AML-193 (cell line): ENCODE measurements around the gene NTRK3.
A peak's percentile ranks its signal among the peaks of the same experiment; 100 is the strongest.

Source experiments
- DNase-seq, 2 experiments: peaks; one replicate each; lab custom pipeline; 2025; lab: John Stamatoyannopoulos, UW

Gene NTRK3

DNA sequence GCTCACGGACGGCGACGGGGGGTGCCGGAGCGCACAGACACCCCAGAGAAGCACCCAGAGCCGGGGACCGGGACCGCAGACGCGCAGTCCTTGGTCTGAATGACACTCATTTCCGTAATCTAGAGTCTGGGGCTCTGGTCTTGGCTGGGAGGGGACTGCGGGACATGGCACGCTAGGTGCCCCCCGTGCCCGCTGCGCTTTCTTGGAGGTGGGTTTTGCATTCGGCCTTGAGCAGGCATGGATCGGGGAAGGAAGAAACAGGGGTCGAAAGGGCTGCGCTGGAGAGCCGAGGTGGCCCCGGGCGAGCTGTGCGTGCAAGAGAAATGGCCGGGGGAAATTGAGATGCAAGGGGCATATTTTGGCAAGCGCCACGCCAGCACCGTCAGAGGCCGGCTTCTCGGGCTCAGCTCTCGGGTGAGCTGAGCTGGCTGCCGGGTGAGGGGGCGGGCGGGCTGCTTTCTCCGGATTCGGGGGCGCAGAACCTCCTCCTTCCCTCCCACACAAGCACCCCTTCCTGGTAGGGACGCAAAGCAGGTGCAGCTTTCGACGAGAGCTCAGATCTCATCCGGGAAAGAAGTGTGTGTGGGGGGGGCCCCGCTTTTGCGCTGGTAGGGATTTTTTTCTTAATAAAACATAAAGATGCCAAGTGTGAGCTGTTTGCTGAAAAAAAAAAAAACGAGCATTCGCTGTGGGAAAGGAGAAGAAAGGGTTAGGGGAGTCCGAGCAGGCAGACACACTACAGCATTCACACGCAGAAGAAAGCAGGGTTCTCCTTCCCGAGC, 963 bp upstream of the NTRK3 start:
- no peak for DNase-seq

GRCh38 chr15:88255484-88256278, 858 bp downstream of the NTRK3 start:
- DNase-seq = no peak

GRCh38 chr15:88255087-88255483, 1.5 kb downstream of the NTRK3 start:
- DNase-seq = no peak

GRCh38 chr15:88252441-88252840, 4.1 kb downstream of the NTRK3 start:
- DNase-seq = no peak

- no peak for DNase-seq
Measured at GRCh38 chr15:88250826-88251225, 5.7 kb downstream of the NTRK3 start.

GRCh38 chr15:88249220-88249619, 7.3 kb downstream of the NTRK3 start:
- no peak for DNase-seq

DNA sequence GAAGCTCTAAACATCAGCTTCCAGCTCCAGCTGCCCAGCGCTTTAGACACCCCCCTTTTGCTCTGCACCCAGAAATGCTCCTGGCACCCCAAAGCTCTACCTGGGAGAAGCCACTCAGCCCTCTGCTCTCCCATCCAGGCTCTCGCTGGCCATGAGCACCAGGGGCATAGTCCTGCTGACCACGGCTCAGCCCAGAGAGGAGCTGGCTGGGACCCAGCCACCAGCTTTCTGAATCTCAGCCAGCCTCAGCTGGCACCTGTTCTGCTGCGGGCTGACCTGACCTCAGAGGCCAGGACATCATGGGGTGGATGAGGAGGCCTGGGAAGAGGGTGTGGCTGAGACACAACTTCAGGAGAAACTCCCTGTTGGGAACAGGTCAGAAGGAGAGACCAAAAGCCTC, 8.6 kb downstream of the NTRK3 start:
- DNase-seq = no peak

DNA sequence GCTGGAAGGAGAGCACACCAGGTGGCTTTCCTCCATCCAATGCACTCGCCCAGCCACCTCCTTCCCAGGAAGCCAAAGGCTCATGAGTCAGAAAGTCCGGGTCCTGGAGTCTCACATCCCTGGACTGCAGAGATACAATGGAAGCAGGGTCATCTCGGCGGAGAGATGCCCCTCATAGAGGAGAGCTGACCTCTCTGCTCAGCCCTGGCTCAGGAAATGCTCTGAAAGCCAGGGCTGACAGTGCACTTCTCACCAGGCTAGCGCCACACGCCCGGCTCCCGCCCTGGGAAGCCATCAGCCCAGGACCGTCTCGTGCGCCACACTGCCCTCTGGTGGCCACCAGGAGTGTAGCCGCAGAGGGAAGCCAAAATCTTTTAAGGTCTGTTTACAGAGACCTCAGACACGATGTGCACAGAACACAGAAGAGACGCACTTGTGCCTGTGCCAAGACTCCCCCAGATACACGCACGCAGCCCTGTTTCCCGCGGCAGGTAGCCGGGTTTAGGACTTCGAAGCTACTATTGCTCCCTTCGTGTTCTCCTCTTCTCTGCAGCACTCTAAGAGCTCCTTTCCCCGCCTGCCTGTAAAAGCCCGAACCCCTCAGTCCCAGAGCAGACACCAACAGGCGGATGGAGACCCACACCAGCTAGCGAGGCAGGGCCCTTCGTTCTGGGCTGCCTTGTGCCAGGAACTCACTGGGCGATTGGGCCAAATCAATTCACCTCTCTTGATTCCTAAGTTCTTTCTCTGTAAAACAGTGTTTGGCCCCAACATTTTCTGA, 9.7 kb downstream of the NTRK3 start:
- DNase-seq = peak; percentile 42 to 55

DNA sequence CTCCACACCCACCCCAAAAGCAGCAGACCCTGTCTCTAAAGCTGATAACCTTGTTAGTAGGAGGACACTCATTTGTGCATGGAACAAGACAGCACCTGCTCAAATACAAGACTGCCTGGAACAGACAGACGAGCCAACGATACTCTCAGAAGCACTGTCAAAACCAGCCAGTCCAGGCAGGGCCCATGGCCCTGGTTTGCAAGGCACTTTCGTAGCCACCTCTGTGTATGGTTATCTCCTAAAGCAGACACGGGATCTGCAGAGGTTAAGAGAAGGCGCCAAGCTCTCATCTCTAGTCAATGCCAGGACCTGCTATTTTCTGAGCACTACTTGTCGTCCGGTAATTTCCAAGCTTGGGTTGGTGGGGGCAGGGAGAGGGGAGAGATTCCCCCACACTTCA, 10.5 kb downstream of the NTRK3 start:
- DNase-seq = no peak

- DNase-seq = peak in 1 of 2 experiments; percentile 9
Measured at GRCh38 chr15:88243895-88244787, 12.4 kb downstream of the NTRK3 start.

DNA sequence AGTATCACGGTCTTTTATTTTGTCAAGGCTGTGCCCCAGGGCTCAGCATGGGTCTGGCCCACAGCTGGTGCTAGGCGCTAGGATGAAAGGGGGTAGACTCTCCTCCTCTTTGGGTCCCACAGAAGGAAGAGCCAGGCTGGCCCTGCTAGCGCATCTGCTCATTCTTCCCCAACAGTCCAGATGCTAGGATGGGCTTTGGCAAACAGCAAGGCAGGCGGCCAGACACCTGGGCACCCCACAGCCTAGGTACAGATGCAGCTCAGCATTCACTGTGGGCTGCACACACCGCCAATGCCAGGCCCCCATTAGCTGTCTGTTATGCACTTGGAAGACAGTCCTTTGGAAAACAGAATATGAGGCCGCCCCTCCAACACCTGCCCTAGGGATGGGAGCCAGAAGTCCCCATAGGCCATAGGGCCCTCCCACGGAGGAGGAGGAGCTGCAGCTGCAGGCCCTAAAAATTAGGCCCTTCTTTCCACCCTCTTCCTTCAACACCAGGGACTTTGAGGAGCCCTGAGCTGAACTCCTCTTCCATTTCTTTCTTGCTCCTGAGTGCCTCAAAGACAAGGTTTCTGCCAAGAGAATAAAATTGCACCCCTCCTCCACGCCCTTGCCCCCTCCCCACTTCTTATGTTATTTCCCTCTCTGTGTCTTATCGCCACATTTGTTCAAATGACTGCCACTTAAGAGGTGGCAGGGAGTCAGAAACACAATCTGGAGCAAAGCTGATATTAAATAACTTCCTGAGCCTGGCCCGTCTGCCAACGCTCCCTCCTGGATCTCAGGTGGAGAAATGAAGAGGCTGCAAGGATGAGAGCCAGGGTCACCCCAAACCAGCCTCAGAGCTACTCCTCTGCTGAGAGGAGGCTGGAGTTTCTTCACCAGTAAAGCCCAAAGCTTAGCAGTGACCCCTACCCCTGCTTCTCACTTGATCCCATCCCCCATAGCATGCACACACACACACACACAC, 13.7 kb downstream of the NTRK3 start:
- no peak for DNase-seq

GRCh38 chr15:88241461-88241860, 15.1 kb downstream of the NTRK3 start:
- no peak for DNase-seq

- no peak for DNase-seq
Measured at GRCh38 chr15:88241060-88241459, 15.5 kb downstream of the NTRK3 start.

DNA sequence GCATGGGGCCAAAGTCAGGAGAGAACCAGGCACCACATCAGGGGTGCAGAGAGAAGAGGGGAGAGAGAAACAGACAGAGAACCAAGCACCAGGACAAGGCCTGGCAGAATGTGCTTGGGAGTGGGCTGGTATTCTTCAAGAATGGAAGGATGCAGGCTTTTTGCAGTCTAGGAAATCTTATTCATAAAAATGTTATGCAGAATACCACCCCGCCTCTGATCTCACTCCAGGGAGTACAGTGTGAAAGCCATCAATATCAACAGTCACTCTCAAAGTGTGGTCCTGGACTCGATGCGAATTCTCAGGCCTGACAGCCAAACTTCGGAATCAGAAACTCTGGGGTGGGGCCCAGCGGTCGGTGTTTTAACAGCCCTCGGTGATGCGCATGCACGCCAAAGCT, 16.9 kb downstream of the NTRK3 start:
- no peak for DNase-seq

DNA sequence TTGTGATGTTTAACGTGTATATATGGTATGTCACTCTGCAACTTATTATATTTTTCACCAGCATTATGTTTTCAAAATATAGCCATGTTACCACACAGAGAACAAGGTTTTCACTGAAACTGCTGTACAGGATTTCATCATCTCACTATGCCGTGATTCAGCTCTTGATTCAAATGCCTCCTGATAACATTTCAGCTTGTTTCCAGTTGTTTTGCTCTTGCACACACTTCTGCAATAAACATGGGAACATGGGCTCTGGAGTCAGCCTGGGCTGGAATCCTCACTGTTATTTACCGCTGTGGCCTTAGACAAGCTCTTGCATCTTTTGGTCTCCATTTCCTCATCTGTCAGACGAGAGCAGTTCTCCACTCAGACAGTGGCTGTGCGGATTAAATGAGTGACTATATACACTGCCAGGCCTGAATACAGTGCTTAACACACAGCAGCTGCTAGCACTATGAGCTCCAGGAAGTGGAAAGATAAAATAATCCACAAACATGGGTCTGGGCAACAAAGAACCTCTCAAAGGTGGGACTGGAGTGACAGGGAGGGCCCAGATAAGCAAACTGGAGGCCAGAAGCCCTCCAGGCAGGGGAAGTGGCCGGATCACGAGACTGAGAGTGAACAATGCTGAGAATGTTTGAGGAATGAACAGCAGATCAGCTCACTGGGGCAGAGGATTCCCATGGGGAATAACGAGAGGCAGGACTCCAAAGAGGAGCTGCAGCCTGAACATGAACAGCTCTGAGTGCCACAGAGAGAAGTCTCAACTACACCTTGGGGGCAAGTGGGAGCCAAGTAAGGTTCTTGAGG, 17.7 kb downstream of the NTRK3 start:
- no peak for DNase-seq

- DNase-seq = no peak
Measured at GRCh38 chr15:88234711-88235110, 21.8 kb downstream of the NTRK3 start.

DNA sequence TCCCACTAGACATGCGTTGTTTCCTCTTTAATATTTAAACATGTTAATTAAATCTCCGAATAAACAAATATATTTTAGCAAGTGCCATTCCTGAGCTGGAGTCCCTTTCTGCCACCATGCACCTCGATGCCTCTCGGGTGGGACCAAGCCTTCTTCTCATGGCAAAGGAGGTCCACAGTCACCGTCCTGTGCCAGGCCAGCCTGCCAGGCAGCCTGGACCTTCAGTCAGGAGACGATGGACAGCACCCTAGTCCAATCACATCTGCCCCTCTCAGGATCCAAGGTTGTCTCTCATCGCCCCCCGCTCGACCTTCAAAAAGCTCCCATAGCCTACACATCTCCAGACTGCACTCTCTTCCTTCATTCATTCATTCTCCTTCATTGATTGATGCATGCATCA, 22.6 kb downstream of the NTRK3 start:
- no peak for DNase-seq

DNA sequence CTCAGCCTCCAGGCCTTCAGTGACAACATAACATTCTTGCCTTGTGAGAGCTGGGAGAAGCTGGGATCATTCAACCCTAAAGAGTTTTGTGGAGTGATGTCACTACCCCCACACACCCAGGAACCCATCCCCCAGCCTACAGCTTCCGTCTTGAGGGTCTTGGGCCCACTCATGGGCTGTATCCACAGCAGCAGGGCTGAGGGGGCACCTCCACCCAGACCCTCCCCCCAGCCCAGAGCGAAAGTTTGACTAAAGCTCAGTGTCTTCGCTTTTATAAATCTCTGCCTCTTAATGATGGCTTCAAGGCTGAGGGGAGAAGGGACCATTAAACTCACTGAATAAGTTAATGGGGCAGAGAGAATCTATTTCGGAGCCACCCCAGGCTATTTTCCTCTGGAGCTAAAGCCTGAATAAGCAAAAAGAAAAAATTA, 23.8 kb downstream of the NTRK3 start:
- DNase-seq = no peak

GRCh38 chr15:88231909-88232644, 24.5 kb downstream of the NTRK3 start:
- DNase-seq = no peak
